ENCODE data around the gene SRMS. TPM values are rescaled to one million over a fixed set of nuclear protein-coding genes. Genes with fewer than 3 reads are reported as not detected.

Gene SRMS
- total and polyA plus RNA-seq, 2 donors (not counting 1 experiment from before 2014, with no cell fraction given) = 0.17 to 0.54 TPM

DNA sequence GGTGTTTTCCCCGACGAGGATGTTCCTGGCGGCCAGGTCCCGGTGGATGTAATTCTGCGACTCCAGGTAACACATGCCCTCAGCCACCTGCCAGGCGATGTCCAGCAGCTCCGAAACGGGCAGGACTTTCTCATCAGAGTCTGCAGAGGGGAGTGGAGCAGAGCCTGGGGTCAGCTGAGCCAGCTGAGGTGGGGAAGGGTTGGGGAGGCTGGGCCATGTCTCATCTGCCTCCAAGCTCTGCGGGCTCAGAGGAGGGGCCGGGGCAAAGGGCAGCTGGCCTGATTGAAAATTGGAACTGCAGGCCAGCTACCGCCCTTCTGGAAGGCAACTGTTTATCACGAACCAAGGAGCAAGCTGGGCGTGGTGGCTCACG is 16.8 kb downstream of the SRMS start:
- no peak overlapping the region for H3K4me3 ChIP-seq (ENCODE audit: control extremely low read depth in 1 of 5, extremely low read depth in 1 of 5, insufficient read depth in 1 of 5, low read depth in 2 of 5, low read length in 4 of 5)
- peaks cover 5 to 6% of the 10 kb centered on the region in 2 donors for H3K4me1 ChIP-seq (ENCODE audit: control insufficient read depth in 2 of 2, insufficient read depth in 2 of 2, low read length in 2 of 2)
- H3K9me3 ChIP-seq (ENCODE audit: control extremely low read depth in 1 of 3, control insufficient read depth in 2 of 3, insufficient read depth in 1 of 3, low read length in 2 of 3) = no peaks in the 10 kb centered on the region
- H3K4me2 ChIP-seq (replicated peaks; ENCODE audit: low read depth, low read length, poor library complexity, severe bottlenecking) = no peak overlapping the region
- CTCF ChIA-PET = no interaction called here
- H3K27me3 ChIP-seq (replicated peaks in 1 of 4; ENCODE audit: control extremely low read depth in 1 of 4, control insufficient read depth in 3 of 4, insufficient read depth in 4 of 4, low read length in 3 of 4) = peaks cover 0 to 6% (median 0%) of the 10 kb centered on the region in 4 experiments
- POLR2A ChIA-PET = interaction anchor here (0.7 to 1.1 kb wide), 2 partner anchors 111 to 328 kb away, joined by 5 to 6 read pairs; no protein-coding TSS in a partner anchor
- H3K9ac ChIP-seq (ENCODE audit: low read length) = no peak overlapping the region
- no peak for ATAC-seq (ENCODE audit: low read depth)
- no peak overlapping the region for H3K27ac Mint-ChIP-seq
- H3K27me3 Mint-ChIP-seq = no peaks in the 10 kb centered on the region
- no peaks in the 10 kb centered on the region for H3K36me3 ChIP-seq (replicated peaks in 1 of 2; ENCODE audit: control extremely low read depth in 1 of 2, control insufficient read depth in 1 of 2, extremely low read depth in 1 of 2, insufficient read depth in 2 of 2, low read length in 1 of 2)
- intact Hi-C loops (cut with micrococcal nuclease) = no loop called here
- peak; percentile 10 for DNase-seq
- no peaks in the 10 kb centered on the region for H3K9me3 Mint-ChIP-seq (ENCODE audit: insufficient read depth)
- no peaks in the 10 kb centered on the region for H4K20me1 ChIP-seq (ENCODE audit: control insufficient read depth, insufficient read depth, low read length, poor library complexity, severe bottlenecking)
- no peak overlapping the region for H2AFZ ChIP-seq (ENCODE audit: insufficient read depth, low read depth, low read length, poor library complexity, severe bottlenecking)
- no peaks in the 10 kb centered on the region for H3K79me2 ChIP-seq (ENCODE audit: control insufficient read depth, insufficient read depth, low read length)
- WGBS (ENCODE audit: insufficient coverage) = 84% methylated on average over 11 of the region's 14 CpGs
- no peak overlapping the region for H3K27ac ChIP-seq (ENCODE audit: low read length in 2 of 2)
- H3K4me1 Mint-ChIP-seq = peaks cover 12% of the 10 kb centered on the region
- TF ChIP-seq EZH2 (IDR thresholded peaks at IDR 0.05; ENCODE audit: borderline replicate concordance, insufficient read depth, low read depth, low read length, poor library complexity, severe bottlenecking) = no peak
- TF ChIP-seq, protein P1, sequence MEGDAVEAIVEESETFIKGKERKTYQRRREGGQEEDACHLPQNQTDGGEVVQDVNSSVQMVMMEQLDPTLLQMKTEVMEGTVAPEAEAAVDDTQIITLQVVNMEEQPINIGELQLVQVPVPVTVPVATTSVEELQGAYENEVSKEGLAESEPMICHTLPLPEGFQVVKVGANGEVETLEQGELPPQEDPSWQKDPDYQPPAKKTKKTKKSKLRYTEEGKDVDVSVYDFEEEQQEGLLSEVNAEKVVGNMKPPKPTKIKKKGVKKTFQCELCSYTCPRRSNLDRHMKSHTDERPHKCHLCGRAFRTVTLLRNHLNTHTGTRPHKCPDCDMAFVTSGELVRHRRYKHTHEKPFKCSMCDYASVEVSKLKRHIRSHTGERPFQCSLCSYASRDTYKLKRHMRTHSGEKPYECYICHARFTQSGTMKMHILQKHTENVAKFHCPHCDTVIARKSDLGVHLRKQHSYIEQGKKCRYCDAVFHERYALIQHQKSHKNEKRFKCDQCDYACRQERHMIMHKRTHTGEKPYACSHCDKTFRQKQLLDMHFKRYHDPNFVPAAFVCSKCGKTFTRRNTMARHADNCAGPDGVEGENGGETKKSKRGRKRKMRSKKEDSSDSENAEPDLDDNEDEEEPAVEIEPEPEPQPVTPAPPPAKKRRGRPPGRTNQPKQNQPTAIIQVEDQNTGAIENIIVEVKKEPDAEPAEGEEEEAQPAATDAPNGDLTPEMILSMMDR (IDR thresholded peaks at IDR 0.05) = no peak
- H3K4me3 Mint-ChIP-seq = no peak overlapping the region

DNA sequence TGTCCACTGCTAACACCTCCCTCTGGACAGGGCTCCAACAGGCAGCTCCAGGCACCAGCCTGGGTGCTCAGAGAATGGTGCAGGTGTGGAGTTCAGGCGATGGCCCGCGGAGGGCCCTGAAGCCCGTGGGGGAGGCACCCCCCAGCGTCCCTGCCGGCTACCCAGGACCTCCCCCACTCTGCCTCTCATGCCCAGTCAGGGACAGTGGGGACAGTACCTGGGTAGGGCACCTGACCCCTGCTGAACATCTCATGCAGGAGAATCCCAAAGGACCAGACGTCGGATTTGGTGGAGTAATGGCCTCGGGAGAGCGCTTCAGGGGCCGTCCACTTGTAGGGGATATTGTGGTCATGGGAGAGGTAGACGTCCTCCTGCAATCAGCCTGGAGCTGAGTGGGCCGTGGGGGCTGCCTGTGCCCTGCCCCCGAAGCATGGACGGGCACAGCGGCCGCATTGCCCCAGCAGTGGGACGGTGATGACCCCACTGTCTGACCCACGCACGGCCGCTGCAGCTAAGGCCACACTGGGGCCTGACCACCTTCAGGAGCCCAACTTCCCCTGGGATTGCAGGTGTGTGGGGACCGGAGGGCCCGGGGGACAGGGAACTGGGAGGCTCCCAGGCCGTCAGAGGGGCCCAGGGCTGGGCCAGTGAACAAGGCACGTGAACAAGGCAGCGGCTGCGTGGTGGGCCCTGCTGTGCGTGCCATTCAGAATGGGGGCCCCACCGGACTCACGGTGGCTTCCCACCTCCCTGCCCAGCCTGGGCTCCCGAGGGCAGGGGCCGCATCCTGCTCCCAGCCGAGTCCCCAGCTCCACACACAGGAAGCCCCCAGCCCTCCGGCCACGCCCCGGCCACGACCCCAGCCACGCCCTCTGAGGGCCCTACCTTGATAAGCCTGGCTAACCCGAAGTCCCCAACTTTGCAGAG is 17.4 kb downstream of the SRMS start:
- ATAC-seq (ENCODE audit: low read depth) (no peak), DNase-seq (peak; percentile 12)
- H3K4me3 Mint-ChIP-seq = no peak overlapping the region
- peaks cover 0 to 6% (median 0%) of the 10 kb centered on the region in 4 experiments for H3K27me3 ChIP-seq (replicated peaks in 1 of 4; ENCODE audit: control extremely low read depth in 1 of 4, control insufficient read depth in 3 of 4, insufficient read depth in 4 of 4, low read length in 3 of 4)
- WGBS (ENCODE audit: insufficient coverage) = 87% methylated on average over 39 of the region's 39 CpGs
- peaks cover 16% of the 10 kb centered on the region for H3K4me1 Mint-ChIP-seq
- no peak overlapping the region for H3K9ac ChIP-seq (ENCODE audit: low read length)
- H3K4me3 ChIP-seq (ENCODE audit: control extremely low read depth in 1 of 5, extremely low read depth in 1 of 5, insufficient read depth in 1 of 5, low read depth in 2 of 5, low read length in 4 of 5) = no peak overlapping the region
- intact Hi-C loops (cut with micrococcal nuclease) = no loop called here
- no peak overlapping the region for H3K27ac Mint-ChIP-seq
- H3K27me3 Mint-ChIP-seq = no peaks in the 10 kb centered on the region
- POLR2A ChIA-PET = interaction anchor here (0.6 to 1.7 kb wide), 2 partner anchors 9 to 335 kb away, joined by 3 to 8 read pairs; partner anchors contain the start of genes PPDPF and TPD52L2
- no peaks in the 10 kb centered on the region for H3K79me2 ChIP-seq (ENCODE audit: control insufficient read depth, insufficient read depth, low read length)
- no peak for TF ChIP-seq EZH2 (IDR thresholded peaks at IDR 0.05; ENCODE audit: borderline replicate concordance, insufficient read depth, low read depth, low read length, poor library complexity, severe bottlenecking)
- TF ChIP-seq, protein P1 (IDR thresholded peaks at IDR 0.05) = no peak
- H3K4me1 ChIP-seq (ENCODE audit: control insufficient read depth in 2 of 2, insufficient read depth in 2 of 2, low read length in 2 of 2) = peaks cover 6 to 7% of the 10 kb centered on the region in 2 donors
- no peaks in the 10 kb centered on the region for H3K36me3 ChIP-seq (replicated peaks in 1 of 2; ENCODE audit: control extremely low read depth in 1 of 2, control insufficient read depth in 1 of 2, extremely low read depth in 1 of 2, insufficient read depth in 2 of 2, low read length in 1 of 2)
- H3K9me3 ChIP-seq (ENCODE audit: control extremely low read depth in 1 of 3, control insufficient read depth in 2 of 3, insufficient read depth in 1 of 3, low read length in 2 of 3) = no peaks in the 10 kb centered on the region
- CTCF ChIA-PET = no interaction called here
- no peak overlapping the region for H3K4me2 ChIP-seq (replicated peaks; ENCODE audit: low read depth, low read length, poor library complexity, severe bottlenecking)
- H3K27ac ChIP-seq (ENCODE audit: low read length in 2 of 2) = no peak overlapping the region
- no peaks in the 10 kb centered on the region for H4K20me1 ChIP-seq (ENCODE audit: control insufficient read depth, insufficient read depth, low read length, poor library complexity, severe bottlenecking)
- no peak overlapping the region for H2AFZ ChIP-seq (ENCODE audit: insufficient read depth, low read depth, low read length, poor library complexity, severe bottlenecking)
- no peaks in the 10 kb centered on the region for H3K9me3 Mint-ChIP-seq (ENCODE audit: insufficient read depth)
